ENCODE measurements around the gene ARID1A.

DNA sequence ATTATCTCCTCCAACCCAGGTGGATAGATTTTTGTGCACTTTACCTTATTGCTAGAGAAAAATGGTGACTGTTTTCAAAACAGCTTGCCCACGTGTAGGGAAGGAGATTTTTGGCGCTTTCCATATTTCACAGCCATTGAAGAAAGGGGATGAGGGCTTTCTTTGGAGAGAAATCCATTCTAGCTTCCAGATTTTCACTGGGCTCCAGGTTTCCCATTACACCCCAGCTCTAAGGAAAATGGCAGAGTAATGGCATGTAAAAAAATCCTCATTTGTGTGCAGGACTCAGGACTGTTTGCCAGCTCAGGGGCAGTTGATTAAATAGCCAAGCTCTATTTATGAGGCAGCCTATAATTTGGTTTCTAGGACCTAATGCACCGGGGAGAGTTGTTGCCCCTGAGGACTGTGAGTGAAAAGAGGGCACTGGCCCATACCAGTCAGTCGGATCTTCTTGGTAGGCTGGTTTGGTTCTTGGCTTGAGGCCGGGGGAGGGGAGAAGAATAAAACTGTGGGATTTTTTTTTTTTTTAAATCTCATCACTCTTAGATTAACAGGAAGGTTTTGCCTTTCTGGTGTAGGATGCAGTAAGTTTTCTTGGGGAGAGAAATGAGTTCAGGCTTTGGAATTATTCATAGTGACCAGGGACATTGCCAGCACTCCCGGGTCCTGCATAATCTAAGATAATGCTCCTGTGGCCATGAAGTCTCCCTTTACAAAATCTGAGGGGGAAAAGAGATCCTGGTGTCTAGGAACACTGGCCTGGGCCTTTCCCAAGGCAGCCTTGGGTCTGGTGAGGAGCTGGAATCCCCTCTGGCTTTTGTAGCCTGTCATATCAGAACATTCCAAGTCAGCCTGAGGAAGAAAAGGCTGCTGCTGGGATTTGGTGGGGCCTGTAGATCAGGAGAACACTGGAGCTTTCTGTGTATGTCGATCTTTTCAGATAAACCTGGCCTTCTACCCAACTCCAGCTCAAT, 1.9 kb upstream of the ARID1A start:
- TF ChIP-seq POLR2A (IDR thresholded peaks at IDR 0.05) (no peak), CTCF (IDR thresholded peaks at IDR 0.05) (no peak), POLR2AphosphoS5 (IDR thresholded peaks at IDR 0.05) (no peak)

All from prostate gland (tissue), 2 donors.